ENCODE measurements around the gene CLCN5. TPM values are rescaled to one million over a fixed set of nuclear protein-coding genes. Genes with fewer than 3 reads are reported as not detected.
A peak's percentile ranks its signal among the peaks of the same experiment; 100 is the strongest.

CLCN5 gene
- polyA plus RNA-seq (ENCODE audit: insufficient read length) = 87.5 TPM

DNA sequence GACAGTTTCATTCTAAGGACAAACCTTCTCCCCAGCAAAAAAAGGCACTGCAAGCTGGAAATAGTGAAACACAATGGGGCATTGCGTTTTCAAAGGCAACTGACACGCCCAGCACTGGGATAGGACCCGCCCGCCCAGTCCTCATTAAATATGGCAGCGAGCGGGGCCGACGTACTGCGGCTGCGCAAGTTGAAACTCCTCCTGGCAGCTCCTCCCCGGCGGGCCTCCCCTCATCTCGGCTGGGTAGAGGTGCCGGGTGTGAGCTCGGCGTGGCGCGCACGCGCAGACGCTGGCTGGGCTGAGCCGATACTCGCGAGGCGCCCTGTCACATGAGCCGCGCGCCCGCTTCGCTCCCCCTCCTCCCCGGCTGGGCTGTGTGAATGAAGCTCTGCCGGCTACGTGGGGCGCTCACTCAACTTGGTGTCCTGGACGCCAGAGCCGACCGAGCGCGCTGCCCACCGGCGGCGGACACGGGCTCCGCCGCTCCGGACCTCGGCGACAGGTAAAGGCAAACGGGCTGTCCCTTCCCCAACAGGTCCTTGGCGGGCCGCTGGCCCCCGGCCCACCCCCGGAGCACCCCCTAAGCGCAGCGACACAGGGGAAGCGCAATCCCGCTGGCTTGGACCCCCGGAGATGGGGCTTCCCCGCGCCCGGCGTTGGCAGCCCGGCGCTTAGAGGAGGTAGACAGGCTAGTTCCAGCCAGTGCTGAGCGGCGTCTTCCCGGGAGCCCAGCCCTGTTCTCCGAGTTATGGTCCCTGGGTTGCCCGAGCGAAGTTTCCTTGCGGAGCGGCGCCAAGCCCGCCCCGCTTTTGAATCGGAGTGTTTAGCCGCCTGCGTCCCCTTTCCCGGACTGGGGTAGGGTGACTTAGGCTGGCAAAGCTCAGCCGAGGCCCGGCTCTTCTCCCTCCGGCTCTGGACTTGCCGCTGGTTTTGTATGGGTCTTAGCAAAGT, at the start of gene CLCN5:
Gene CLCN5, plus strand, starts transcription at position 306 of the 951 bp plus-strand sequence. CDS start 2,703 bp downstream, outside the sequence.
- DNase-seq (ENCODE audit: low read depth) = peak; percentile 88

DNA sequence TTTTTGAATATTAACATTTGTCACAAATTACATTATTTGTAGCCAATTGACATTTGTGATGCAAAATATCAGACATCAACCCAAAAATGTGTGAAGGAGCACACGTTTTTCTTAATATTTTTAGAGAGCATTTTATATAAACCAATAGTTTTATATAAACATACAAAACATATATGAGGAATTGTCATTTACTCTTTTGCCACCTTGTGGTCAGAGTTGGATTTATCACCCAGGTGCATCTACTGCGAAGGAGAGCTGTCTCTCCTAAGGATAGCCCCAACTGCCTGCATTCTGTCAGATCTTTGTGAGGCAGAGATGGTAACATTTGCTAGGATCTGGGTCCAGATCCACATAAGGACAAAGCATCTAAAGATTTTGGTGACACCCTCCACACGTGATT, 45.6 kb upstream of the CLCN5 start:
- DNase-seq (ENCODE audit: low read depth) = peak; percentile 16

DNA sequence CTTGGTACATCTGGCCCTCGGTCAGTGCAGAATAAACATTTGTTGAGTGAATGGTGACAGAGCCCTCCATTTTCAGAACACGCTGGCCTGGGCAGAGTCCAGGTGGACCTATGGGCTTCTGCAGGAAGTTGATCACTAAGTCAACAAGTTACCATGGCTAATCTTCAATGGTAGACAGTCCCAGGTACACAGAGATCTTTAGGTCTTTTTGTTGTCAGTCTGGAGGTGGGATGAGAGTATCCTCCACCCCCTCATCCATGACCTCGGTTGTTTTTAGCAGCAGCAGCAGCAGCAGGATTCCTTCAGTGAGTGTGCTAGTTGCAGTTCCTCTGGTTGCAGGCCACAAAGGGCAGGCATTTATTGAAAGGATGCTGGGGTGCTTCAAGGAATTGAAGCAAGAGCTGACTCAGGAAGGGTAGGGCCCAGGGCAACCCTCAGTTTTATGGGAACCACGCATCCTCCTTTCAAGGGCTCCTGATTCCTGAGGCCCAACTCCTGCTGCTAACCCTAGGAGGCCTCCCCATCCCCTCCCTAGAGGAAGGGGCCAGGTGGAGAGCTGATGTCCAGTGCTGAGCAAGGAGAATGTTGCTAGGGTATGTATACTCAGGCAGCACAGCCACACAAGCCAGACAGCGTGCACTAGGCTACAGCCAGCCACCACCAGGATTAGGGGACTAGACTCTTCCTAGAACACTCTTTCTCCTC, 44.8 kb upstream of the CLCN5 start:
- no peak for DNase-seq (ENCODE audit: low read depth)

DNA sequence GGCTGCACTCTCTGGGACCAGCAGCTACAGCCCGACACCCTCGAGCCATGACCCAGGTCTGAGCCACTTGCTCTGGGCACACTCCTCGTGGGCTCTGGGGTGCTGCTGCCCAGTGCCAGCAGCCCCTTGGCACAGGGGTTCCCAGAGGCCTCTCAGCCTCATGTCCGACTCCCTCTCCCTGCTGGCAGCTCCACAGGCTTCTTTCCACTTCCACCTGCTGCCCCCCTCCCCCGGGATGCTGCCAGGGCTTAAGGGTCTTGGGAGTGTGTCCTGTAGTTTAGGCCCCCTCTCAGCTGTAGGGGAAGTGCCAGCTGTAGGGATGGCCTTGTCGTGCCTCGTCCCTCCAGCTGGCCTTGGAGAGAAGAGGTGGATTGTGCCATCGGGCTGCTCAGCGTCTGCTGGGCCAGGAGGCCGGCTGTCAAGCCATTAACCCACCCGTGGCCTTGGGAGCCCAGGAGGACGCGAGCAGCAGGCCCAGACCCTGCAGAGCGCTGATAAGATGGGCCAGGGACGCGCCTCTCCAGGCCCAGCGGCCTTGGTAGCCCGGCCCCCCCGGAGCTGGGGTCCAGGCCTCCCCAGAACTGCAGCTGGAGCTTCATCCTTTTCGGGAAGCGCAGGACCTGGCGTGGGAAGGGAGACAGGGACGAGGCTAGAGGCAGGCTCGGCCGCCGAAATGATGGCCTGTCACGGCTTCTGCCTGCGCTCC, 44.1 kb upstream of the CLCN5 start:
- no peak for DNase-seq (ENCODE audit: low read depth)

DNA sequence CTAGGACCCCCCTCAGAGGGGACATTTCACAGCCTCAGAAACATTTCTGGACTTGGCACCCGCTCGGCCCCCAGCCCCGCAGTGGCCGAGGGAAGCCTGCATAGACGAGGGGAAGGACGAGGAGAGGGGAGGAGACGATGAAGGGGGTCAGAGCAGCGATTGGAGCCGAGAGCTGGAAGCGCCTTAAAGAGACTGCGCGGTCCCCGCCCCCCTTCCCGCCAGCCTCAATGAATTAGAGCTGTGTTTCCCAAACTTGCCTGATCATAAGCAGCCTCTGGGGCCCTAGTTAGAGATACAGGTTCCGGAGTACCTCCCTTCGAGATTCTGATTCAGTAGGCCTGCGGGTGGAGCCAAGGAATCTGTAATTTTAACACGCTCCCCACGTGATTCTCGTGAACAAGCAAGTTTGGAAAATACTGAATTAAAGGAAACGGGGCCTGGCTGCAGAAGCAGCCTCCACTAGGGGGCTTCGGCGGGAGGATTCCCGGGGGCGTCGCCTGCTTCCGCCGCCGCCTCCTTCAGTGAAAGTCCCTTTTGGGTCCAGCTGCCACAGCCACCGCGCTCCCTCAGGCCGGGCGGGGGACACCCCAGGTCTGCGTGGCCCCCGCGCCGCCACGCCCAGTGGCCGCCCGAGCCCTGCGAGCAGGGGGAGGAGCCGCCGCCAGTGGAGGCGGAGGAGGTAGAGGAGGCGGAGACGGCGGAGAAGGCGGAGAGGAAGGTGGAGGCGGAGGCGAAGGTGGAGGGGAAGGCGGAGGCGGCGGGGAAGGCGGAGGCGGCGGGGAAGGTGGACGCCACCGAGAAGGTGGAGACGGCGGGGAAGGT, 43.4 kb upstream of the CLCN5 start, which contains the start of gene USP27X:
Gene USP27X, plus strand, starts transcription at position 651 of the 822 bp plus-strand sequence. CDS start 824 bp downstream, outside the sequence.
- DNase-seq (ENCODE audit: low read depth) = peak; percentile 47

DNA sequence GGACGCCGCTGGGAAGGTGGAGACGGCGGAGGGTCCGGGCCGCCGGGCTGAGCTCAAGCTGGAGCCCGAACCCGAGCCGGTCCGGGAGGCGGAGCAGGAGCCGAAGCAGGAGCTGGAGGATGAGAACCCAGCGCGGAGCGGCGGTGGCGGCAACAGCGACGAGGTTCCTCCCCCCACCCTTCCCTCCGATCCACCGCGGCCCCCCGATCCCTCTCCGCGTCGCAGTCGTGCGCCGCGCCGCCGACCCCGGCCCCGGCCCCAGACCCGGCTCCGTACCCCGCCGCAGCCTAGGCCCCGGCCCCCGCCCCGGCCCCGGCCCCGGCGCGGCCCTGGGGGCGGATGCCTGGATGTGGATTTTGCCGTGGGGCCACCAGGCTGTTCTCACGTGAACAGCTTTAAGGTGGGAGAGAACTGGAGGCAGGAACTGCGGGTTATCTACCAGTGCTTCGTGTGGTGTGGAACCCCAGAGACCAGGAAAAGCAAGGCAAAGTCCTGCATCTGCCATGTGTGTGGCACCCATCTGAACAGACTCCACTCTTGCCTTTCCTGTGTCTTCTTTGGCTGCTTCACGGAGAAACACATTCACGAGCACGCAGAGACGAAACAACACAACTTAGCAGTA, 42.6 kb upstream of the CLCN5 start:
- DNase-seq (ENCODE audit: low read depth) = no peak

DNA sequence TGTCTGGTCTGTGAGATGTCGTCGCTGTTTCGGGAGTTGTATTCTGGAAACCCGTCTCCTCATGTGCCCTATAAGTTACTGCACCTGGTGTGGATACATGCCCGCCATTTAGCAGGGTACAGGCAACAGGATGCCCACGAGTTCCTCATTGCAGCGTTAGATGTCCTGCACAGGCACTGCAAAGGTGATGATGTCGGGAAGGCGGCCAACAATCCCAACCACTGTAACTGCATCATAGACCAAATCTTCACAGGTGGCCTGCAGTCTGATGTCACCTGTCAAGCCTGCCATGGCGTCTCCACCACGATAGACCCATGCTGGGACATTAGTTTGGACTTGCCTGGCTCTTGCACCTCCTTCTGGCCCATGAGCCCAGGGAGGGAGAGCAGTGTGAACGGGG, 41.7 kb upstream of the CLCN5 start:
- DNase-seq (ENCODE audit: low read depth) = no peak

DNA sequence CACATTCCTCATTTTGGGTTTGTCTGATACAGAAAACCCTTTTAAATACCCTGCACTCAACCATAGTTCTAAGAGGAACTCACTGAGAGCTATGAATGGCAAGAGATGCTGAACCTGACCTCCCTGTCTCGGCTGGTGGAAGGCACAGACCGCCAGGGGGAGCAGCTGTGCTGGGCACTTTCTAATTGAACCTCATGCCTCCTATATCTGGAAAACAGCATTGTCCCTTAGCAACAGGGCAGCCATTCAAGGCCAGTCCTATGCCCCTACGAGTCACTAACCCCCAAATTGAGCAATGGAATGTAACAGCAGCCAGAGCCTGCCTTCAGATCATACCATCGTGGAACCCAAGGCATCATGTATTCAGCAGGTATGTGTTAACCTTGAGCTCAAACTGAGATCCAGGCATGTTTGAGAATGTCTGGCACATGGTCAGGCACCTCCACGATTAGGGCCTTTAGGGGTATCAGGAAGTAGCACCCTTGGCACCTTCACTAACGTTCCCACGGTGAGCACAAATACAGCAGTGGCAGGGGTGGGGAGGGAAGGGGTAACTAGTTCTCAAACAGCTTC, 38.0 kb upstream of the CLCN5 start:
- DNase-seq (ENCODE audit: low read depth) = no peak

DNA sequence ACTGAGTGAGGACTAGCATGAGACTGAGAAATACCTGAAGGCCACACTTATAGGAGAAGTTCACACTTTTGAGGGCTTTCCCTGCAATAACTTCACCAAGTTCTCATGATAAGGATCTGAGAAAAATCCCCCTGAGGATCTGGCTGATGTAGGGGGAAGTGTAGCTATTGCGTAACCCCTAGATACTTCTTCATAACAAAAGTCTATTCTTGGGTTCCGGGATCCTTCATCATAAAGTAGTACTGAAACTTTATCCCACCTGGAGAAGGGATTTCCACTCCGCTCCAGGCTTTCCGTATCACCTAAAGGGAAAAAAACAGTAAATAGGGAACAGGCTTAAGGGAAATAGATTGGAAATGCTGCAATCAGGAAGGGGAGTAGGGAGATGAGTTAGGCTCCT, 29.9 kb upstream of the CLCN5 start:
- no peak for DNase-seq (ENCODE audit: low read depth)

DNA sequence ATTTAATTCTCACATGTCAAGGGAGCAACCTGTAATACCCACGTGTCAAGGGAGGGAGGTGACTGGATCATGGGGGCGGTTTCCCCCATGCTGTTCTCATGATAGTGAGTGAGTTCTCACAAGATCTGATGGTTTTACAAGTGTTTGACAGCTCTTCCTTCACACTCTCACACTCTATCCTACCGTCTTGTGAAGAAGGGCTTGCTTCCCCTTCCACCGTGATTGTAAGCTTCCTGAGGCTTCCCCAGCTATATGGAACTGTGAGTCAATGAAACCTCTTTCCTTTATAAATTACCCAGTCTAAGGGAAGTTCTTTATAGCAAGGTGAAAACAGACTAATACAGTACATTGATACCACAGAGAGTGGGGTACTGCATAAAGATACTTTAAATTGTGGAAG, 25.4 kb upstream of the CLCN5 start:
- DNase-seq (ENCODE audit: low read depth) = no peak

DNA sequence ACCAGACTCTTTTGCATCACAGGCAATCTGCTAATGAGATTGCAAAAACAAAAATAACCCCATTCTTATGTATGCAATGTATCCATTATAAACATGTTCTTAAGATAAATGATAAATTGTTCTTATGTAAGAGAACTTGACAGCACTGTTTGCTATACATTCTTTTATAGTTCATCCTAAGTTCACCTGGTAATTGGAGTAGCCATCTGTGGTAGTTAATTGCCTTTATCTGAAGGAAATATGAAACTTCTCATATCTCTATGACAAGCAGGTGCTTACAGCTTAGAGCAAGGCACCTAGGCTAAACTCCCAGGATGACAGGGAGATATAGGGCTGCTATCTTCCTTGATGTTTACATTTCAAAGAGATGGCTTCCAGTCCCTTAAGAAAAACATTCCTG, 21.3 kb upstream of the CLCN5 start:
- DNase-seq (ENCODE audit: low read depth) = no peak

DNA sequence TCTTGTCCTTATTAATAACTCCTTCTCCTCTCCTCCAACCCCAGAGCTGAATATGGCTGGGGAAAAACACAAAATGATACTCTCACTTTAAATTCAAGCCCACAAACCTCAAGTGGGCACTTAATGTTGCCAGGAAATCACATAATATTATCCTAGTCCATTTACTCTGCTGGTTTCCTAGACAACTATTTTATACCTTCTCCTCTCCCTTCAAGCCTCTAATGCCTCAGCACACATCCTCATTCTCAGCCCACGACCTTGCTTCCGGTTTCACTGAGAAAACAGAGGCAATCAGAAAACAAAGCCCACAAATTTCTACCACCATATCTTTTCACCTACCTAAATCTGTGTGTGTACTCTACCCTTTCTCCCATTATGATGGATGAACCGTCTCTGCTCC, 12.1 kb upstream of the CLCN5 start:
- DNase-seq (ENCODE audit: low read depth) = no peak

DNA sequence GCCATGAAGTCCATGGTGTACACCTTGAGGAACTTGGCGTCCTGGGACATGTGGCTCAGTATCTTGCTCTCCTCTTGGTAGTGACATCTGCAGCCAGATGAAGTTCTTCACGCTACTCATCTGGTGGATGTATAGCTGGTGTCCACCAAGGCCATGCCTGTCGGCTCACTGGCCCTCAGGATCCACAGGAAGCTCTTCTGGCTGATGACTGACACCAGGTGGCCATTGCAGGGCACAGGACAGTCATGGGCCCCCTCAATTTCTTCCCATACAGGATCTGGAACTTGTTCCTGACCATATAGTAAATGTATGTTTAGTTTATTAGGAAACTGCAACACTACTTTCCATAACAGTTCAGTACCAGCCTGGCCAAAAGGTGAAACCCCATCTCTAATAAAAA, 10.3 kb upstream of the CLCN5 start:
- no peak for DNase-seq (ENCODE audit: low read depth)

DNA sequence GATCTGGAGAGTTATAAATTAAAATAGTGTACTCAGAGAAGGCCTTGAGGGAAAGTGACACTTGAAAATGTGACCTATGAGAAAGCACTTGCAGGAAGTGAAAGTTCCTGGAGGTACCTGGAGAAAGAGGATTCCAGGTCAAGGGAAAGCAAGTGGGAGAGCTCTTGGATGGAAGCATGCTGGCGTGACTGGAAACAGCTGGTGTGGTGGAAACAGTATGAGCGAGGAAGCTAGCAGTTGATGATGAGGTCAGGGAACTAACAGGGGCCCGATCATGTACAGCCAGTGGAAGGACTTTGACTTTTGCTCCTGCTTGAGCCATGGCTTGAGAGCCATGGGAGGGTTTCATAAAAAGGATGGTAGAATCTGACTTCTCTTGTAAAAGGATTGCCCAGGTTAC, 9.5 kb upstream of the CLCN5 start:
- no peak for DNase-seq (ENCODE audit: low read depth)

DNA sequence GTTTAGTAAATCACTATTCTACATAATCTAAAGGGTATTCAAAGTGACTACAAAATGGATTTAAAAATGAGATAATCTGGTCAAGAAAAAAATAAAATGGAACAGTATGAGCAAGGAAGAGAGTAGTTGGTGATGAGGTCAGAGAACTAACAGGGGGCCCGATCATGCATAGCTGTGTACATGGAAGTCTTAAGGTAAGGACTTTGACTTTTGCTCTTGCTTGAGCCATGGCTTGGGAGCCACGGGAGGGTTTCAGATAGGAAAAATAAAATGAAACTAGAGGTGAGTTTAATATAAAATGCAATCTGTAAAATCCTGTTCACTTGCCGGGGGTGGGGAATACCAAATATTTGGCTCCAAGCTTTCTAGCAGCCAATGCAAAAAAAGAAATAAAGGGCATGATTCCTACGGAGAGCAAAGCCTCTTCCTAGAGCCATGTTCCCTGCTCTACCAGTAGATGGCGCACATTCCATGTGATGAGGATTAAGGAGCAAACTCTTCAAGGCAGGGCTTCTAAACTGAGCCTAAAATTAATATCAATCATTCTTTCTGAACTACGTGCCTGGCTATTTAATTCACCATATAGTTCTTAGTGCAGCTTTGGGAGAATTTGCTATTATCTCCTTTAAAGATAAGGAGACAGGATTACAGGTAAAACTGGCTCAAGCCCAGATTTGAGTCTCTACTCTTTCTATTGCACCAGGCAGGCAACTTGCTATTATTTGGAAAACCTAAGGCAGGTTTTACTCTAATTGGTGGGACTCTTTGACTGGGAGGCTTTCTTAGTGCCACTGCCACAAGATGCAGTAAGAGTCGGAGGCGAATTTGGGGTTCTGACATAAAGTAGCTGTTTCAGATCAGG, 6.8 kb upstream of the CLCN5 start:
- no peak for DNase-seq (ENCODE audit: low read depth)

DNA sequence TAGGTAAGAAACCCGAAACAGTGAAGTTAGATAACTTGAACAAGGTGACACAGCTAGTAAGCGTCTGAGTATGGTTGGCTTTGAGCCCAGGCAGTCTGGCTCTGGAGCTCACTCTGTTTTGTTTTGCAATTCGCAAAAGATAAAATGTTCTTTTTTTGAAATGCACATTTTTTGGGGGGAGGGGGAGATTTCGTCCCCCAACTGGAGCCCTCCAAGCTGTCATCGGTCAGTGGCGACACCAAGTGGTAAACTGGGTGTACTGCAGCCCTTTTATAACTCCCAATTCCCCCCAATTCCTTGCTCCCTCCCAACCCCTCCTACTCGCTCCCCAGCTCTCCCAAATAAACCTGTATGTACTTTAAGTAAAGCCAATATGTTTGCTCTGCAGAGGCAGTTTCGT, 2.8 kb upstream of the CLCN5 start:
- no peak for DNase-seq (ENCODE audit: low read depth)

DNA sequence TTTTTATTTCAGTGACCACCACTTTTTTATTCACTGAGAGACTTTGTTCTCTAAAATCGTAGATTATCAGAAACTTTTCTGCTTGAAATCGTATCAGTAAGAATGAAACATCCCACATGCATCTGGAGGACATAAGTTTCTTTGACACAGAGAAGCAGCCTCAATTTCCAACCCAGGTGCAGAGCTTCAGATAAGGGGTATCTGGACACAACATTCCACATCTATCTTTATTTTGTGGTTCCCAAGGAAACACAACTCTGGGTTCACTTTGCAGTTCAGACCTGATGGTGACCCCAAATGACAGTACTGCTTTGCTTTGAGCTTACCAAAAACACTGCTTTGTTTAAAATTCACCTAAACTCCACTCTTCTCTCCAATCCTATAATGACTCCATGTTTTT, 1.3 kb upstream of the CLCN5 start:
- DNase-seq (ENCODE audit: low read depth) = no peak

DNA sequence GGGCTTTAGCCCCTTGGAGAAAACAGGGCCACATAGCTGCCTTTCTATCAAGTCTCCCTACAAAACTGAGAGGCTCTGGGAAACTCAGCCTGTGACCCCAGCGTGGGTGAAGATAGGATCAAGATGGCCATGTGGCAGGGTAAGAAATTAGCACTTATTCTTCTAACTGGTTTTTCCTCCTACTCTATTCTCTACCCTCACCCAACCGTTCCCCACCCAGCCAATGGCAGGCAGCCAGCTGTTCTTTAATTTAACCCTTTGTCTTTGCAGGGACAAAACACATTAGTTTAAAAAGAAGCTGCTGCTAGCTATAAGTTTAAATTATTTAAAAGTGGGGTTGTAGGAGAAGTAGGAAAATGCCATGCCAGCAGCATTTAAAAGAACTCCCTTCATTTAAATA, 2.8 kb downstream of the CLCN5 start:
- DNase-seq (ENCODE audit: low read depth) = no peak

DNA sequence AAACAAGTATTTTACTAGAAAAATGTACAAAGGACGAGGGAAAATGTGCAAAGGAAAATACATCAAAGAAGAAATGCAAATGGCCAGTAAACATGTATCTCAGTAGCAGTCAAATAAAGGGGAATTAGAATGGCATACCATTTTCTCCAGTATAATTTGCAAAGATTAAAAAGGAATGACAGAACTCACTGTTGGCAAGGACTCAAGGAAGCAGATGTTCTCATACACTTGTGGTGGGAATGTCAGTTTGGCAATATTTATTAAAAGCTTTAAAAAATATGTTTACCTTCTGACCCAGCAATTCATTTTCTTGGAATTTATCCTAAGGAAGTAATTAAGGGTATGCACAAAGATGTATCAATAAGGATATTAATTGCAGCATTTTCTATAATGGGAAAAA, 7.6 kb downstream of the CLCN5 start:
- no peak for DNase-seq (ENCODE audit: low read depth)

DNA sequence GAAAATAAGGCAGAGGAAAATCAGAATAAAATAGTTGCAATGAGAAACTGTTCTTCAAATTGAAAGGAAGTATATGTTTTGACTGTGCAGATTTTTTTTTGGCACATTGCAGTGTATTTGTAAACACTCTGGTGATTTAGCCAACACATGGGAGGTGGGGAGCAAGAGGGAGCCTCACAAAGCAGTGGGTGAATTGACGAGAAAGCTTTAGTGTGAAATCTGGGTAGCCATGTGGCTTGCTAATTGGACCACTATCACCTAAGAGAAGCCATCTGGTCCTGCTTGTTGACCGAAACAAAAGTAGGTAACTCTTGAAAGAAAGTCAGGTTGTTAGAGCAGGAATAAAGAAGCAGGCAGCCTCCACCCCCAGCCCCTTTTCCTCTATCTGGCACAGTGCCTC, 10.4 kb downstream of the CLCN5 start:
- DNase-seq (ENCODE audit: low read depth) = no peak
